Activated CD8-positive, alpha-beta T cell treated with anti-CD3 and anti-CD28 coated beads for 36 hours (primary cell): Measurements from ENCODE around the gene ZNF827. TPM values are rescaled to one million over a fixed set of nuclear protein-coding genes. Genes with fewer than 3 reads are reported as not detected.

ENCODE experiments used
- ATAC-seq: fragments of 200-7000 bp; cut with Tn5 transposase; one replicate; pipeline ENCODE4 v1.10.0; 2021; ENCODE audit warnings: mild to moderate bottlenecking, moderate library complexity
- CTCF ChIA-PET: fragments of 350-600 bp; sonication (Branson Sonifier 250); formaldehyde crosslinking; loops from one replicate; lab custom pipeline; 2021; ENCODE audit warnings: antibody characterized with exemption; lab: Charles Lee
- POLR2A ChIA-PET: fragments of 350-600 bp; sonication (Branson Sonifier 250); formaldehyde crosslinking; loops from one replicate; lab custom pipeline; 2021; ENCODE audit warnings: antibody characterized with exemption; lab: Charles Lee
- DNase-seq: peaks from one replicate; pipeline ENCODE4 v3.0.0-alpha.2; 2020
- H3K27ac Mint-ChIP-seq: one replicate; pipeline ENCODE4 v1.8.0; 2021; ENCODE audit warnings: mild to moderate bottlenecking, mixed read lengths
- H3K27me3 Mint-ChIP-seq: one replicate; pipeline ENCODE4 v1.8.0; 2021; ENCODE audit warnings: mixed read lengths
- H3K36me3 Mint-ChIP-seq: one replicate; pipeline ENCODE4 v1.8.0; 2021; ENCODE audit warnings: low read depth, mixed read lengths
- H3K4me1 Mint-ChIP-seq: one replicate; pipeline ENCODE4 v1.8.0; 2021; ENCODE audit warnings: low read depth, mixed read lengths
- H3K4me3 Mint-ChIP-seq: one replicate; pipeline ENCODE4 v1.8.0; 2021; ENCODE audit warnings: mild to moderate bottlenecking, moderate library complexity, mixed read lengths
- H3K9me3 Mint-ChIP-seq: one replicate; pipeline ENCODE4 v1.8.0; 2021; ENCODE audit warnings: mixed read lengths
- CTCF ChIP-seq: fragments of 200-600 bp; IDR thresholded peaks from one replicate; pipeline ENCODE4 v1.8.0; 2022; ENCODE audit warnings: antibody characterized with exemption, mild to moderate bottlenecking
- intact Hi-C: fragments of 100-400 bp; cut with micrococcal nuclease; formaldehyde crosslinking; loops from one replicate; pipeline ENCODE4 v1.10.0; 2022
- total RNA-seq, 2 experiments: library from RNA; stranded (reverse); gene quantifications; one replicate each; pipeline ENCODE4 v1.2.3, GENCODE V29; 2021

ZNF827 gene
- total RNA-seq, 2 experiments from 2014 or later, result 28.4 to 31.1 TPM

DNA sequence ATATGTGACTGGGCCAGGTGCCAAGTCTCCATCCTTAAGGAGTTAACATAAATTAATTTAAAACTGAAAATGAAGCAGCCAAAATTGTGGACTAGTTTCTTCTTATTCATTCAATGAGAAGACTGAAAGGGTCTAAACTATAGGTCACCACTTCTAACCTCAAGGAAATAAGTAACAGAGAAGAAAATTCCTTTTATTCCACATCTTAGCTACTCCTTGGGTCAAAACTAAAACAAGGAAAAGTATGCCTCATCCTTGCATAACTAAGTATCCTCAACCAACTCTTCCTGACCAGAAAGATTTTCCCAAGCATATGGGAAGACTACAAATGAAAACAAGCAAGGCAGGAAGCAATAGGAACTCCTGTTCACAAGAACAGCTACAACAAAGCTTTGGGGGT, 71.2 kb downstream of the ZNF827 start:
- ATAC-seq, result no peak
- ChIA-PET POLR2A (no interaction called here), CTCF (interaction anchor here (3.0 kb wide), 1 partner anchor 11 kb away, joined by 10 read pairs; no protein-coding TSS in a partner anchor)
- Mint-ChIP-seq H3K9me3 (no peaks in the 10 kb centered on the region), H3K27ac (no peak overlapping the region), H3K4me3 (no peak overlapping the region), H3K4me1 (peaks cover 63% of the 10 kb centered on the region), H3K36me3 (peaks cover 41% of the 10 kb centered on the region), H3K27me3 (no peaks in the 10 kb centered on the region)
- no peak for DNase-seq
- intact Hi-C loops, result no loop called here
- TF ChIP-seq CTCF, result no peak

GRCh38 chr4:145866991-145867390, 71.6 kb downstream of the ZNF827 start:
- Mint-ChIP-seq H3K9me3 (no peaks in the 10 kb centered on the region), H3K4me1 (peaks cover 60% of the 10 kb centered on the region), H3K27me3 (no peaks in the 10 kb centered on the region), H3K4me3 (no peak overlapping the region), H3K27ac (no peak overlapping the region), H3K36me3 (peaks cover 38% of the 10 kb centered on the region)
- no peak for DNase-seq
- CTCF ChIA-PET, result interaction anchor here (1.5 to 3.0 kb wide), 2 partner anchors 10 to 24 kb away, joined by 4 to 10 read pairs; no protein-coding TSS in a partner anchor
- intact Hi-C loops, result no loop called here
- POLR2A ChIA-PET, result no interaction called here
- no peak for TF ChIP-seq CTCF
- no peak for ATAC-seq

GRCh38 chr4:145865274-145865941, 73.2 kb downstream of the ZNF827 start:
- H3K27ac Mint-ChIP-seq, result peak overlapping the region; percentile 9
- peaks cover 37% of the 10 kb centered on the region for H3K36me3 Mint-ChIP-seq
- DNase-seq (no peak), ATAC-seq (no peak)
- intact Hi-C loops, result no loop called here
- peaks cover 44% of the 10 kb centered on the region for H3K4me1 Mint-ChIP-seq
- TF ChIP-seq CTCF, result no peak
- no peaks in the 10 kb centered on the region for H3K9me3 Mint-ChIP-seq
- no peaks in the 10 kb centered on the region for H3K27me3 Mint-ChIP-seq
- no peak overlapping the region for H3K4me3 Mint-ChIP-seq
- ChIA-PET POLR2A (interaction anchor here (1.0 kb wide), 1 partner anchor 14 kb away, joined by 3 read pairs; no protein-coding TSS in a partner anchor), CTCF (interaction anchor here (1.5 to 3.0 kb wide), 2 partner anchors 9 to 22 kb away, joined by 4 to 10 read pairs; no protein-coding TSS in a partner anchor)

- H3K27me3 Mint-ChIP-seq, result no peaks in the 10 kb centered on the region
- intact Hi-C loops, result no loop called here
- ChIA-PET POLR2A (no interaction called here), CTCF (no interaction called here)
- H3K9me3 Mint-ChIP-seq, result no peaks in the 10 kb centered on the region
- H3K27ac Mint-ChIP-seq, result peak overlapping the region; percentile 15
- ATAC-seq (no peak), DNase-seq (no peak)
- H3K36me3 Mint-ChIP-seq, result peaks cover 39% of the 10 kb centered on the region
- no peak for TF ChIP-seq CTCF
- H3K4me1 Mint-ChIP-seq, result peaks cover 28% of the 10 kb centered on the region
- no peak overlapping the region for H3K4me3 Mint-ChIP-seq
These were observed 75.4 kb downstream of the ZNF827 start for GRCh38 chr4:145863191-145863590.
